ENCODE measurements around the gene PRKAG3. TPM values are rescaled to one million over a fixed set of nuclear protein-coding genes. Genes with fewer than 3 reads are reported as not detected.
A peak's percentile ranks its signal among the peaks of the same experiment; 100 is the strongest.

Gene PRKAG3
- total RNA-seq, 1 experiment from 2014 or later: not detected

GRCh38 chr2:218833023-218833609, 1.5 kb upstream of the PRKAG3 start (continued):
- TF ChIP-seq, protein P1, sequence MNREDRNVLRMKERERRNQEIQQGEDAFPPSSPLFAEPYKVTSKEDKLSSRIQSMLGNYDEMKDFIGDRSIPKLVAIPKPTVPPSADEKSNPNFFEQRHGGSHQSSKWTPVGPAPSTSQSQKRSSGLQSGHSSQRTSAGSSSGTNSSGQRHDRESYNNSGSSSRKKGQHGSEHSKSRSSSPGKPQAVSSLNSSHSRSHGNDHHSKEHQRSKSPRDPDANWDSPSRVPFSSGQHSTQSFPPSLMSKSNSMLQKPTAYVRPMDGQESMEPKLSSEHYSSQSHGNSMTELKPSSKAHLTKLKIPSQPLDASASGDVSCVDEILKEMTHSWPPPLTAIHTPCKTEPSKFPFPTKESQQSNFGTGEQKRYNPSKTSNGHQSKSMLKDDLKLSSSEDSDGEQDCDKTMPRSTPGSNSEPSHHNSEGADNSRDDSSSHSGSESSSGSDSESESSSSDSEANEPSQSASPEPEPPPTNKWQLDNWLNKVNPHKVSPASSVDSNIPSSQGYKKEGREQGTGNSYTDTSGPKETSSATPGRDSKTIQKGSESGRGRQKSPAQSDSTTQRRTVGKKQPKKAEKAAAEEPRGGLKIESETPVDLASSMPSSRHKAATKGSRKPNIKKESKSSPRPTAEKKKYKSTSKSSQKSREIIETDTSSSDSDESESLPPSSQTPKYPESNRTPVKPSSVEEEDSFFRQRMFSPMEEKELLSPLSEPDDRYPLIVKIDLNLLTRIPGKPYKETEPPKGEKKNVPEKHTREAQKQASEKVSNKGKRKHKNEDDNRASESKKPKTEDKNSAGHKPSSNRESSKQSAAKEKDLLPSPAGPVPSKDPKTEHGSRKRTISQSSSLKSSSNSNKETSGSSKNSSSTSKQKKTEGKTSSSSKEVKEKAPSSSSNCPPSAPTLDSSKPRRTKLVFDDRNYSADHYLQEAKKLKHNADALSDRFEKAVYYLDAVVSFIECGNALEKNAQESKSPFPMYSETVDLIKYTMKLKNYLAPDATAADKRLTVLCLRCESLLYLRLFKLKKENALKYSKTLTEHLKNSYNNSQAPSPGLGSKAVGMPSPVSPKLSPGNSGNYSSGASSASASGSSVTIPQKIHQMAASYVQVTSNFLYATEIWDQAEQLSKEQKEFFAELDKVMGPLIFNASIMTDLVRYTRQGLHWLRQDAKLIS (CRISPR knock-in tag; IDR thresholded peaks at IDR 0.05; ENCODE audit: borderline replicate concordance): no peak
- TF ChIP-seq JAZF1 (CRISPR knock-in tag; IDR thresholded peaks at IDR 0.05): no peak
- TF ChIP-seq HMGA2 (CRISPR knock-in tag; IDR thresholded peaks at IDR 0.05): no peak
- no peak for TF ChIP-seq MYBL2 (CRISPR knock-in tag; IDR thresholded peaks at IDR 0.05)
- no peak for TF ChIP-seq JUN (CRISPR knock-in tag; IDR thresholded peaks at IDR 0.05)
- no peak for TF ChIP-seq ATF1 (CRISPR knock-in tag; IDR thresholded peaks at IDR 0.05)

GRCh38 chr2:218832520-218832919, 917 bp upstream of the PRKAG3 start:
- CTCF ChIA-PET: interaction anchor here (1.5 kb wide), 1 partner anchor 15 kb away, joined by 4 read pairs; no protein-coding TSS in a partner anchor
- TF ChIP-seq MYBL2 (CRISPR knock-in tag; IDR thresholded peaks at IDR 0.05) (no peak), SP1 (CRISPR knock-in tag; conservative IDR thresholded peaks at IDR 0.05) (no peak)
- Mint-ChIP-seq H3K9me3 (peaks cover 2% of the 10 kb centered on the region; the same call in 1 of the 2 replicates), H3K36me3 (no peaks in the 10 kb centered on the region), H3K4me1 (no peaks in the 10 kb centered on the region), H3K27me3 (ENCODE audit: low read depth) (peaks cover 5% of the 10 kb centered on the region), H3K27ac (peak overlapping the region; percentile 68; the same call in 1 of the 2 replicates), H3K4me3 (no peak overlapping the region)
- ATAC-seq (no peak), DNase-seq (ENCODE audit: low spot score) (no peak)
- POLR2A ChIA-PET: interaction anchor here (0.5 kb wide), 1 partner anchor 457 kb away, joined by 5 read pairs; no protein-coding TSS in a partner anchor

GRCh38 chr2:218832081-218832480, 478 bp upstream of the PRKAG3 start:
- H3K27me3 Mint-ChIP-seq (ENCODE audit: low read depth): peaks cover 5% of the 10 kb centered on the region

More at GRCh38 chr2:218832081-218832480, 478 bp upstream of the PRKAG3 start:
- Mint-ChIP-seq H3K27ac (no peak overlapping the region), H3K36me3 (no peaks in the 10 kb centered on the region), H3K4me3 (no peak overlapping the region), H3K4me1 (no peaks in the 10 kb centered on the region), H3K9me3 (no peaks in the 10 kb centered on the region)
- ChIA-PET CTCF (interaction anchor here (1.5 kb wide), 1 partner anchor 15 kb away, joined by 4 read pairs; no protein-coding TSS in a partner anchor), POLR2A (interaction anchor here (0.5 kb wide), 1 partner anchor 456 kb away, joined by 5 read pairs; no protein-coding TSS in a partner anchor)
- no peak for TF ChIP-seq NFYB (CRISPR knock-in tag; conservative IDR thresholded peaks at IDR 0.05; ENCODE audit: low read depth)
- no peak for TF ChIP-seq ZNF416 (CRISPR knock-in tag; IDR thresholded peaks at IDR 0.05)
- TF ChIP-seq, protein P2, sequence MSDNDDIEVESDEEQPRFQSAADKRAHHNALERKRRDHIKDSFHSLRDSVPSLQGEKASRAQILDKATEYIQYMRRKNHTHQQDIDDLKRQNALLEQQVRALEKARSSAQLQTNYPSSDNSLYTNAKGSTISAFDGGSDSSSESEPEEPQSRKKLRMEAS (CRISPR knock-in tag; IDR thresholded peaks at IDR 0.05): no peak
- TF ChIP-seq GABPB1 (CRISPR knock-in tag; IDR thresholded peaks at IDR 0.05): no peak
- no peak for TF ChIP-seq MLX (CRISPR knock-in tag; IDR thresholded peaks at IDR 0.05)
- TF ChIP-seq, protein P3, sequence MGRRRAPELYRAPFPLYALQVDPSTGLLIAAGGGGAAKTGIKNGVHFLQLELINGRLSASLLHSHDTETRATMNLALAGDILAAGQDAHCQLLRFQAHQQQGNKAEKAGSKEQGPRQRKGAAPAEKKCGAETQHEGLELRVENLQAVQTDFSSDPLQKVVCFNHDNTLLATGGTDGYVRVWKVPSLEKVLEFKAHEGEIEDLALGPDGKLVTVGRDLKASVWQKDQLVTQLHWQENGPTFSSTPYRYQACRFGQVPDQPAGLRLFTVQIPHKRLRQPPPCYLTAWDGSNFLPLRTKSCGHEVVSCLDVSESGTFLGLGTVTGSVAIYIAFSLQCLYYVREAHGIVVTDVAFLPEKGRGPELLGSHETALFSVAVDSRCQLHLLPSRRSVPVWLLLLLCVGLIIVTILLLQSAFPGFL (CRISPR knock-in tag; IDR thresholded peaks at IDR 0.05; ENCODE audit: borderline replicate concordance): no peak
- TF ChIP-seq MYBL2 (CRISPR knock-in tag; IDR thresholded peaks at IDR 0.05): no peak
- TF ChIP-seq MXD4 (CRISPR knock-in tag; IDR thresholded peaks at IDR 0.05; ENCODE audit: borderline replicate concordance): no peak
- no peak for TF ChIP-seq NR2C2 (CRISPR knock-in tag; IDR thresholded peaks at IDR 0.05)
- ATAC-seq (no peak), DNase-seq (ENCODE audit: low spot score) (no peak)

Measured in WTC11 (cell line).